HG03097 (cell line): Measurements from ENCODE around the gene TF.

ENCODE experiments used
- ATAC-seq: cut with Tn5 transposase; IDR thresholded peaks from one replicate; pipeline ENCODE4 v1.9.1; 2021; ENCODE audit not compliant: unreplicated experiment, low FRiP score

Gene TF

GRCh38 chr3:133833880-133834620, 87.9 kb downstream of the TF start:
- ATAC-seq, result no peak

GRCh38 chr3:133834621-133835417, 88.6 kb downstream of the TF start:
- no peak for ATAC-seq

- ATAC-seq, result no peak
Measured at GRCh38 chr3:133835418-133835743, 89.2 kb downstream of the TF start.

- no peak for ATAC-seq
Measured at GRCh38 chr3:133835961-133836360, 89.8 kb downstream of the TF start.

- ATAC-seq, result no peak
Measured at GRCh38 chr3:133836497-133837158, 90.4 kb downstream of the TF start.

GRCh38 chr3:133837487-133838295, 91.5 kb downstream of the TF start:
- ATAC-seq, result no peak

DNA sequence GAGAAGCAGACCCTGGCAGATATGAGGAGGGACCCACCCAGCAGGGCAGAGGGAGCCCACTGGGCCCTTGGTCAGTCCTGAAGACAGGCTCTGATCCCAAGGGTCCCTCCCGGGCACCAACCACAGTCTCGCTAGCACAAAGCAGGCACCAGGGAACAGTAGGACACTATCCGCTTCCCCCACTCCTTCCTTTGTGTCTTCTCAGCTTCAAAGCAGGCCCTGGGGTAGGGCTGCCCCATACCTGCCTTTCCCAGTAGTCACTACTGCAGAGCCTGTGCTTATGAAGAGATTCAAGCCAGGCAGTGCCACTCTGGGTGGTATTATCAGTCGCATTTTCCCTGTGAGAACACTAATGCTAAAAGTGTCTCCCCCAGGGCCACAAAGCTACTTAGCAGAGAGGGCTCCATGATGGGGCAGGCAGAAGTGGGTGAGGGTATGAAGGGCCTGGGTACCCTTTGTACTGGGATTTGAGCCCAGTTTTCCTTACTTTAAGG, 92.2 kb downstream of the TF start:
- no peak for ATAC-seq

- ATAC-seq, result no peak
Measured at GRCh38 chr3:133838916-133839800, 93.0 kb downstream of the TF start.

DNA sequence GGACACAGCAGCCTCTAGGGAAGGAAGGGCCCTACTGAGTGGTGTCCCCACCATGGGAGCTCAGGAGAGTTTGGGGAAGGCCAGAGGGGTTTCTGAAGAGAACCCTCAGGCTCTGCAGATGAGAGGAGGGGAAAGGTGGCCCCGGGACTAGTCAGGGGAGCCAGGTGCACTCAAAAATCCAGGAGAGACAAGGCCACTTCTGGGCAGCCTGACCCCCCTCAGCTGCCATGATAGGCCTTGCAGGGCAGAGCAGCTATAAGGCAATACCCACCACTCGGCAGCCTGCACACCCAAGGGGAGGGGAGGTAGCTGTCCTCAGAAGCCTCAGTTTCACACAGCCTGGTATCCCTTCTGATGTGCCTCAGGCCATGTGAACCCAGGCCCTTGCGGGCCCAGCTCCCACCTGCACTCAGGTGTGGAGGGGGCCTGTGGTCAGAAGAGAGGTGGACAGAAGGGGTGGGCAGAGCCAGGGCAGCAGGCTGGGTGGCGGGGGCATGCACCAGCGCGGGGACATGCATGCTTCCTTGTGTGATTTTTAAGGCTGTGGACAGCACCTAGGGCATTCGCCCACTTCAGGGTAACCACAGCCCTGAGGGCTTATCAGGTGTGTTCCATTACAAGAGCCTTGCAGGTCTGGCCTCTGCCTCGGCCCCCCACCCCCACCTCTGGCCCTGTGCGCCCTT, 94.0 kb downstream of the TF start:
- ATAC-seq, result no peak

- ATAC-seq, result no peak
Measured at GRCh38 chr3:133840767-133841166, 94.6 kb downstream of the TF start.

DNA sequence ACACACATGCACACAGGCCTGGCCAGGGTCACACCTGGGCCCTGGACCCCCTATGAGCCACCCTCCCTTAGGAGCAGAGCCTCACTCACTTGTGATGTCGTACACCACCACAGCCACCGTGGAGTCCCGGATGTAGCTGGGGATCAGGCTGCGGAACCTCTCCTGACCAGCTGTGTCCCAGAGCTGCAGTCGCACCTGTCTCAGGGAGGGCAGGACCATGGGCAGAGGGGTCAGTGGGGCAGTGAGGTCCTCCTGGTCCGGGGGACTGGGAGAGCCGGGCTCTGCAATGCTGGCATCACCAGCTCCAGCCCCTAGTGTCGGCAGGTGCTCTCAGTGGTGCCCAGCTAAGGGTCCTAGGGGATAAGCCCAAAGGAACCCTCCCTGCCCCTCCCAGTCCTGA, 95.0 kb downstream of the TF start:
- no peak for ATAC-seq

GRCh38 chr3:133842158-133842557, 96.0 kb downstream of the TF start:
- ATAC-seq, result no peak

GRCh38 chr3:133843634-133844033, 97.4 kb downstream of the TF start:
- no peak for ATAC-seq

- no peak for ATAC-seq
Measured at GRCh38 chr3:133845127-133845526, 98.9 kb downstream of the TF start.
